T47D (cell line): ENCODE results near the gene FOXO3.
"Not testable (repeated sequence)": the region's sequence is repeated elsewhere in the genome, so short reads cannot be mapped to it uniquely, and the experiment has no call there.

ENCODE experiments used
- DNase-seq, 2 experiments: peaks; one replicate each; pipeline versions ENCODE4 v3.0.0 to v3.0.0-alpha.2; 2011 to 2012; ENCODE audit warnings: low read depth in 1 of 2, low spot score in 1 of 2
- JUND ChIP-seq: IDR thresholded peaks from 2 replicates; pipeline ENCODE4 v1.6.1; 2012; ENCODE audit warnings: low read depth
- in situ Hi-C: cut with HindIII; loops from 2 replicates; pipeline ENCODE4 v1.10.0; 2016; ENCODE audit warnings: low sequenced_read_pairs, low pct_unique_long_range_greater_than_20kb

The FOXO3 gene

GRCh38 chr6:108559097-108559883 lies 1.4 kb upstream of the FOXO3 start:
- no peak for TF ChIP-seq JUND
- in situ Hi-C loops, result no loop called here
- DNase-seq, result peak; percentile 69 to 92

DNA sequence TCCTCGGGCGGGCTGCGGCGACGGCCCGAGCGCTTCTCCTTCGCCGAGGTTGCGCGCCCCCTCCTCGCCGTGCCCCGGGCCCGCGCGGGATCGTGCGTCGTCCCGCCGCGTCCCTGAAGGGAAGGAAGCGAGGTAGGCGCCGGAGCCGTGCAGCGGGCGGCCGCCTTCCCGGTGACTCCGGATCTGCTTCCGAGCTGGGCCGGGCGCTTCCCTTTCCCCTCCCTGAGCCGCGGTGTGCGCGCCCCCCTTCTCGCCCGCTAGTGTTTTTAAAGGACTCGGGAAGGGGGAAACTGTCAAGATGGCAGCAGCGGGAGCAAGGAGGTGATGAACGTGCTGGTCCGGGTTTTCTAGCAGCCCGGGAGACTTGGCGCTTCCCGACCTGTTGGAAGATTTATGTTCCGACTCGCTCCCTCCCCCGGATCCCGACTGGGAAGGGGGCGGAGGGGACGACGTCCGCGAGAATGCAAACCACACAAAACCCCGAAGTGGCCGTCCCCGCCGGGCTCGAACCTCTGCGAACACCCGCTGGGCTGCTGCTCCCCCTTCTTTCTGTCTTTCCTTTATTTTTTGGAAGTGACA lies 744 bp upstream of the FOXO3 start:
- DNase-seq, result peak; percentile 17 to 81
- in situ Hi-C loops, result no loop called here
- TF ChIP-seq JUND, result no peak

GRCh38 chr6:108561309-108561647 lies 561 bp downstream of the FOXO3 start:
- DNase-seq, in situ Hi-C loops: not testable (repeated sequence)

DNA sequence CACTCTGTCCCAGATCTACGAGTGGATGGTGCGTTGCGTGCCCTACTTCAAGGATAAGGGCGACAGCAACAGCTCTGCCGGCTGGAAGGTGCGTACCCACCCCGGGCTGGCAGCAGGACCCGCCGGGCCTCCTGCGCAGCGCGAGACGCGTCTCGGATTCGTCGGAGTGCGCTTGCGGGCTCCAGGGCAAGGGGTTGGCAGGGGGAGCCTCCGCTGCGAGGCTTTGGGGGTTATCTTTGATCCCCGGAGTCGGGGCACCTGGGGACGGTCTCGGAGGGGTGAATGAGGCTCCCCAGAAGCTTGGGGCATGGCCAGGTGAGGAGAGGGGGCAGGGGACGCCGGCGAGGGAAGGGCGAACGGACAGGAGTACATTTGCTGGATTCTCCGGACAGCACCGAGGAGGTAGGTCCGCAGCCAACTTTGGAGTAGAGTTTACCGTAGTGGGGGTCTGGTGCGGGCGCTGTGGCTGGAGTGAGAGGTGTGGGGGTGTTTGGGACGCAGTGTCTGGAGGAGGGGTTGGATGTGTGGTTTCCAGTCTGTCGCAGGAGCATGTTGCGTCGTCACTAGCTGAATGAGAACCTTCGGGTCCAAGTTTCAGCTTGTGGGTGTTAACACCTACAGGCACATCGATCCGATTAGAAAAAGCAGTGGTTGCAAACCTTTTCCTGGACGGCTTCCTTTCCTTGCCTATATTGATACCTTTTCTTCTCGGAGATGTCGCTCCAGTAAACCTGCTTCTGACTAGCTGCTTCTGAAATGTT lies 1.2 kb downstream of the FOXO3 start:
- peak in 1 of 2 experiments; percentile 10 for DNase-seq
- no peak for TF ChIP-seq JUND
- in situ Hi-C loops, result no loop called here

GRCh38 chr6:108562503-108562993 lies 1.8 kb downstream of the FOXO3 start:
- no peak for DNase-seq
- in situ Hi-C loops, result no loop called here
- TF ChIP-seq JUND, result no peak

GRCh38 chr6:108563292-108563691 lies 2.6 kb downstream of the FOXO3 start:
- no peak for DNase-seq
- TF ChIP-seq JUND, result no peak
- in situ Hi-C loops, result no loop called here

GRCh38 chr6:108564178-108564577 lies 3.5 kb downstream of the FOXO3 start:
- TF ChIP-seq JUND, result no peak
- DNase-seq, result no peak
- in situ Hi-C loops, result no loop called here

DNA sequence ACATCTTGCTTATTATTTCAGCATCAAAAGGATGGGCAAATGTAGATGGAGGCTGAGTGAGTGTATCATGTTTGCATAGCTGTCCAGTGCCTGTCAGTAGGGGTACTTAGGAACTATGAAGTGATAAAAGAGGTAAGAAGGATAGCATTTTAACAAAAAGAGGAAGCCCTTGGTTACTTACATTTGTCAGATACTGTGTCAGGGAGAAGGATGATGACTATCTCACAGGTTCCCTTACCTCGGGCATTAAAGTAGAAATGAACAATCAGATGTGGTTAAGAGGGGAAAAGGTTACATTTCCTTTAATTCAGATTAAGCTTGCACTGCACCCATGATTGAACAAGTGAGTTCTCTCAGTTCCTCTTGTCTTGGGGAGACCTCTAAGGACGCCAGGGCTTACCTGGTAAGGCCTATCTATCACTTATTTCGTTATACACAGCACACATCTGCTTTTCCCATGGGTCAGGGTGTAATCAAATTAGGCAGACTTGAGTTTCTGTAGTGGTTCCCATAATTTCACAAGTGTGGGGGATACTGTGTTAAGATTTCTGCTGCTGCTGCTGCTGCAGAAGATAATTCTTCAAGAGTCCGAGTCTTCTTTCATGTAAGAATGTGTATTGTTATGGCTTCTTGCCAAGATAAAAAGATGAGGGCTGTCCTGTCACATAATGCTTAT lies 4.5 kb downstream of the FOXO3 start:
- no peak for DNase-seq
- in situ Hi-C loops, result no loop called here

DNA sequence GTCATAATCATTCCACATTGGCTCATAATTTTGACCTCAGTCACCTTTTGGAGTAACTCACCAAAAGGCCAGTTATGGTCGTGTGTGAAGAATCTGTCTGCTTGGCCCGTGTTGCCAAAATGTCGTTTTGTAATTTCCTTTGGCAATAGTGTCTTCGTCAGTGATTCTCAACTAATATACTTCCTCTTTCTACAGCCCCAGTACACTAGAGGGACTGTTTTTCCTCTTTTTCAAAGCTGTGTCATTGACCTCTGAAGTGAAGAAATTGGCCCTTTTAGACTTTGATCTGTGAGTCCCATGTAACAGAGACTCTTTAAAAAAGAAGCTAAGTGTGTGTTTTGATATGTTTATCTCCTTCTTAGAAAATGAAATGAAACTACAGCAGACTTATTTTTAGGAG lies 5.2 kb downstream of the FOXO3 start:
- no peak for DNase-seq
- no peak for TF ChIP-seq JUND
- in situ Hi-C loops, result no loop called here

More for the DNA sequence above, 4.5 kb downstream of the FOXO3 start:
- TF ChIP-seq JUND, result no peak

- in situ Hi-C loops, result no loop called here
- no peak for TF ChIP-seq JUND
- DNase-seq, result no peak
Measured at GRCh38 chr6:108566406-108566805, 5.7 kb downstream of the FOXO3 start.

GRCh38 chr6:108568101-108568500 lies 7.4 kb downstream of the FOXO3 start:
- in situ Hi-C loops, result no loop called here
- DNase-seq, result no peak
- no peak for TF ChIP-seq JUND

DNA sequence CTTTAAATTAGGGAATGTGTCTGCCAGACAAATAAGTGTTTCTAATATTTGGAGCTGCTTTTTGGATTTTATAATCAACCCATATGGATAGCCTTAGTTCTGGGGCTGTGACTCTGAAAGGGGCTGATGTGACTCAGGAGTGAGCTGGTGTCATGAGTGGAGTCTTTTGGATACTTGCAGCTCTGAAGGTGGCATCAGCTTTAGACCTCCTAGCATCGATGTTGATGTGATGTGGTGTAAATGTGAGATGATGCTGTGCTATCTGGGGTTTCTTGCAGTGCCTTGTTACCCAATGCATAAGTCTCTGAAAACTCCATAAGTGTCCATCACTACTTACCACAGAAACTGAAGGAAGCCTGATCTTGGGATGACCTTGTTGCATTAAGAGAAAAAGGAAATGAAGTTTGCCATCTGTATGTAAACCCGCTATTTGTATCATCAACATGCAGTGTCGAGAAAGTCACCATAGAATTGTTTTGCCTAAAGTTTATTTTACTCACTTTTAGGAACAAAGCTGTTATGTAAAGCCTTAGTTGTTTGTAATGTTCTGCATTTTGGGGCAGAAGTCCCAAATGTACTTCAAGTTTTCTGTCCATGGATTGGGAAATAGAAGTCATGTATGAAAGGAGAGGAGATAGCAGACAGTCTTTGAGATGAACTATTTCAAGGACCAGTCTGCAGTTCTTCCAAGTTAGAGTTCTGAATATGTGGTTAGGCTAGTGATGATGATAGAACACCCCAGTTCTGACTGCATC lies 8.0 kb downstream of the FOXO3 start:
- in situ Hi-C loops, result no loop called here
- no peak for DNase-seq
- TF ChIP-seq JUND, result no peak
